Smooth muscle cell (in vitro differentiated cells): Measurements from ENCODE around the gene ITIH4. TPM values are rescaled to one million over a fixed set of nuclear protein-coding genes. Genes with fewer than 3 reads are reported as not detected.
A peak's percentile ranks its signal among the peaks of the same experiment; 100 is the strongest.

ENCODE experiments used
- DNase-seq: peaks from one replicate; lab custom pipeline; 2025; ENCODE audit not compliant: unreplicated experiment; lab: John Stamatoyannopoulos, UW
- H2AFZ ChIP-seq: fragments of 200-600 bp; sonication (generic); 2 replicates; pipeline ENCODE4 v1.6.0; 2016; ENCODE audit warnings: antibody characterized with exemption, low read depth, mild to moderate bottlenecking
- H3F3A ChIP-seq: fragments of 200-600 bp; sonication (generic); 2 replicates; pipeline ENCODE4 v1.6.0; 2017; ENCODE audit warnings: antibody characterized with exemption, low read depth
- H3K27ac ChIP-seq: fragments of 200-600 bp; sonication (generic); 2 replicates; pipeline ENCODE4 v1.5.1; 2016; ENCODE audit warnings: low read depth, mild to moderate bottlenecking
- H3K27me3 ChIP-seq: fragments of 200-600 bp; sonication (generic); 2 replicates; pipeline ENCODE4 v1.6.1; 2016; ENCODE audit warnings: low read depth, mild to moderate bottlenecking
- H3K36me3 ChIP-seq: fragments of 200-600 bp; sonication (generic); 2 replicates; pipeline ENCODE4 v1.5.1; 2016; ENCODE audit warnings: low read depth
- H3K4me1 ChIP-seq: fragments of 200-600 bp; sonication (generic); 2 replicates; pipeline ENCODE4 v1.5.1; 2016; ENCODE audit warnings: low read depth
- H3K4me2 ChIP-seq: fragments of 200-600 bp; sonication (generic); 2 replicates; pipeline ENCODE4 v1.6.0; 2016; ENCODE audit warnings: mild to moderate bottlenecking
- H3K4me3 ChIP-seq: fragments of 200-600 bp; sonication (generic); 2 replicates; pipeline ENCODE4 v1.5.1; 2016; ENCODE audit warnings: mild to moderate bottlenecking
- H3K79me2 ChIP-seq: fragments of 200-600 bp; sonication (generic); 2 replicates; pipeline ENCODE4 v1.6.0; 2016; ENCODE audit warnings: low read depth, mild to moderate bottlenecking
- H3K9ac ChIP-seq: fragments of 200-600 bp; sonication (generic); 2 replicates; pipeline ENCODE4 v1.6.0; 2016; ENCODE audit warnings: low read depth
- H3K9me3 ChIP-seq: fragments of 200-600 bp; sonication (generic); replicated peaks from 2 replicates; pipeline ENCODE4 v1.5.1; 2016; ENCODE audit warnings: low read depth
- H4K20me1 ChIP-seq: fragments of 200-600 bp; sonication (generic); 2 replicates; pipeline ENCODE4 v1.6.0; 2016; ENCODE audit warnings: low read depth
- WGBS: methylation state at CpG from one replicate; pipeline ENCODE4 v1.1.7; 2016; ENCODE audit warnings: low lambda C conversion rate; 5-methylcytosine and 5-hydroxymethylcytosine counted together
- polyA plus RNA-seq: library from polyadenylated mRNA; unstranded; fragments of >200 nt; fragmentation: Nextera tagmentation; extraction: Ambion mirVana; gene quantifications from 2 replicates; pipeline ENCODE4 v1.2.1, GENCODE V29; 2016
- total RNA-seq: library from RNA; depleted of rRNA; stranded (reverse); fragments of >200 nt; gene quantifications from 2 replicates; pipeline ENCODE4 v1.2.3, GENCODE V29; 2014
- TF ChIP-seq, protein P1 (sequence below): fragments of 200-600 bp; sonication (generic); IDR thresholded peaks from 2 replicates; pipeline ENCODE4 v1.5.1; 2017; ENCODE audit warnings: borderline replicate concordance, mild to moderate bottlenecking, antibody characterized with exemption; ENCODE audit not compliant: insufficient read depth, poor library complexity, severe bottlenecking

ITIH4 gene
- total and polyA plus RNA-seq, 2 experiments from 2014 or later, result 1.6 TPM

DNA sequence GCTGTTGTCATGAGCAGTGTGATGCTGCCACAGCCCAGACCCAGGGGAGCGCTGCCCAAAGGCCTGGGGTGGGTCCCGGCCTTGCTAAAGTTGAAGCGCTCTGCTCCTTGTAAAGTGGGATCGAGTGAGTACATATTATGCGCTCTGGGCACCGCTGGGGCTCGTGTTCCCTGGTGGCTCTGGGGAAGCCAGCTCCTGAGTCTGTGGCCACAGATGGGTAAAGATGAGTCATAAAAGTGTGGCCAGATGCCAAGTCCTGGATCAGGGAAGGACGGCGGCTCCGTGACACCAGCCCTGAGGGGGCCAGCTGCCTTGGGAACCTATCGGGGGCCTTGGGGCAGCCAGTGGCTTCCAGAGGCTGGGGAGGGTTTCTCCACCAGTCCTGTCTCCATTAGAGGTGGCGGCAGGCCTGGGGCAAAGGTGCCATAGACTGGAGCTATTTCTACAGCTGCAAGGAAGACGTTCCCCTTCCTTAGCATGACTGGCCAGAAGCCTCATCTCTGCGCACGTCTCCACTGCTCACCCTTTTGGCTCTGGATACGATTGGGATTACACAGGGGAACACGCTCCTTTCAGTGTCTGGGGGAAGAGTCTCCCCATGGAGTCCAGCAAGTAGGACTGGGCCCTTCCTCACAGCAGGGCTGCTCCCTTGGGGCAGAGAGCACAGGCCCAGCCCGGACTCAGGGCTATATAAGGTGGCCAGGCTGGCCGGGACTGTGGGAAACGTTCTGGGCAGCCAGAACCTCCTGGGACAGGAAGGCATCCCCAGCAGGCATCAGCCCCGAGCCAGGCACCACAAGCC, 1.2 kb upstream of the ITIH4 start:
- TF ChIP-seq, protein P1, sequence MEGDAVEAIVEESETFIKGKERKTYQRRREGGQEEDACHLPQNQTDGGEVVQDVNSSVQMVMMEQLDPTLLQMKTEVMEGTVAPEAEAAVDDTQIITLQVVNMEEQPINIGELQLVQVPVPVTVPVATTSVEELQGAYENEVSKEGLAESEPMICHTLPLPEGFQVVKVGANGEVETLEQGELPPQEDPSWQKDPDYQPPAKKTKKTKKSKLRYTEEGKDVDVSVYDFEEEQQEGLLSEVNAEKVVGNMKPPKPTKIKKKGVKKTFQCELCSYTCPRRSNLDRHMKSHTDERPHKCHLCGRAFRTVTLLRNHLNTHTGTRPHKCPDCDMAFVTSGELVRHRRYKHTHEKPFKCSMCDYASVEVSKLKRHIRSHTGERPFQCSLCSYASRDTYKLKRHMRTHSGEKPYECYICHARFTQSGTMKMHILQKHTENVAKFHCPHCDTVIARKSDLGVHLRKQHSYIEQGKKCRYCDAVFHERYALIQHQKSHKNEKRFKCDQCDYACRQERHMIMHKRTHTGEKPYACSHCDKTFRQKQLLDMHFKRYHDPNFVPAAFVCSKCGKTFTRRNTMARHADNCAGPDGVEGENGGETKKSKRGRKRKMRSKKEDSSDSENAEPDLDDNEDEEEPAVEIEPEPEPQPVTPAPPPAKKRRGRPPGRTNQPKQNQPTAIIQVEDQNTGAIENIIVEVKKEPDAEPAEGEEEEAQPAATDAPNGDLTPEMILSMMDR, result no peak
- Histone ChIP-seq H3K36me3 (no peaks in the 10 kb centered on the region), H3K4me1 (no peaks in the 10 kb centered on the region), H3F3A (no peaks in the 10 kb centered on the region), H3K79me2 (no peaks in the 10 kb centered on the region), H3K9me3 (no peaks in the 10 kb centered on the region), H2AFZ (no peak overlapping the region), H3K4me2 (peak overlapping the region; percentile 19), H4K20me1 (no peaks in the 10 kb centered on the region), H3K4me3 (no peak overlapping the region), H3K27ac (peak overlapping the region; percentile 20), H3K27me3 (no peaks in the 10 kb centered on the region), H3K9ac (no peak overlapping the region)
- peak; percentile 63 for DNase-seq
- 56% methylated on average over 20 of the region's 21 CpGs for WGBS

DNA sequence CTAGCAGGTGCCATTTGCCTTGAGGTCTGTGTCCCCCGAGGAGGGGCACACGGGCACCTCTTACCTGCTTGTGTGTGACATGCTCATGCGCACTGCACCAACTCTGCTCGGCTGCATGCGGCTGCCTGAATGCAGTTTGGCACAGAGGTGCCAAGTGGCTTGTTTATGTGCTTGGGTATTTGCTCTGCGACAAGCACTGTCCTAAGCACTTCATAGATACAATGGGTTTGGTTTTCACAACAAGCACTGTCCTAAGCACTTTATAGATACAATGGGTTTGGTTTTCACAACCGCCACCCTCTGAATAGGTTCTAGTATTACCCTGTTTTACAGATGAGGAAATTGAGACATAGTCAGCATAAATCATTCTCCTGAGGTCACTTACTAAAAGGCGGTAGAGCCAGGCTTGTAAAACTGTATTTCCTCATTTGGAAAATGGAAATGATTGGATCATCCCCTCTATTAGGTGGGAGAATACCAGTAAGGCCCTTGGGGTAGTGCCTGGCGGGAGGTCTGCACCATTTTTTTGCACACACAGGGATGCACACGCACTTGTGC, 487 bp downstream of the ITIH4 start:
- no peaks in the 10 kb centered on the region for H3F3A ChIP-seq
- no peak overlapping the region for H3K4me3 ChIP-seq
- H3K4me1 ChIP-seq, result no peaks in the 10 kb centered on the region
- H2AFZ ChIP-seq, result no peak overlapping the region
- no peak overlapping the region for H3K9ac ChIP-seq
- no peaks in the 10 kb centered on the region for H3K27me3 ChIP-seq
- DNase-seq, result no peak
- no peaks in the 10 kb centered on the region for H3K36me3 ChIP-seq
- TF ChIP-seq, protein P1, result no peak
- no peaks in the 10 kb centered on the region for H3K9me3 ChIP-seq
- H3K27ac ChIP-seq, result no peak overlapping the region
- H4K20me1 ChIP-seq, result no peaks in the 10 kb centered on the region
- H3K79me2 ChIP-seq, result no peaks in the 10 kb centered on the region
- WGBS, result 93% methylated on average over 10 of the region's 10 CpGs
- H3K4me2 ChIP-seq, result no peak overlapping the region

DNA sequence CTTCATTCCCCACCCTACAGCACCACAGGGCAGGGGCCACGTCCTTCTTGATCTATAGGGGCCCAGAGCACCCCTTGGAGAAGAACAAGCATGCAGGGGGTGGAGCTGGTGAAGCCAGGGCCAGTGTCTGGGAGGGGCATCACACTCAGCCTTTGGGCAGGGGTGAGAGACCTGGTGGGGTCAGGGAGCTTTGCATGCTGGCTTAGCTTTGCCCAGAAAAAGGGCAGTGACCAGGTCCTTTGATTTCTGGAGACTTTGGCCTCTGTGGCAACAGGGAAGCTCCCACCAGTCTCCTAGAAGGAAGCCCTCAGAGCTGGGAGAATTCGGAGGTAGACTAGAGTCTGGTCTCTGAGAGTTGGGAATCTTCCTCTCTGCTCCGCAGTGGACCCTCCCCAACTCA, 990 bp downstream of the ITIH4 start:
- no peak for DNase-seq
- H3K79me2 ChIP-seq, result no peaks in the 10 kb centered on the region

More for the DNA sequence above, 990 bp downstream of the ITIH4 start:
- Histone ChIP-seq H2AFZ (no peak overlapping the region), H3K27ac (no peak overlapping the region), H3K27me3 (no peaks in the 10 kb centered on the region), H3F3A (no peaks in the 10 kb centered on the region), H3K9me3 (no peaks in the 10 kb centered on the region), H3K4me3 (no peak overlapping the region), H4K20me1 (no peaks in the 10 kb centered on the region), H3K36me3 (no peaks in the 10 kb centered on the region), H3K4me1 (no peaks in the 10 kb centered on the region), H3K4me2 (no peak overlapping the region), H3K9ac (no peak overlapping the region)
- TF ChIP-seq, protein P1, result no peak
- WGBS, result 91% methylated on average over 3 of the region's 3 CpGs
